GM18907 (cell line): ENCODE measurements around the gene PIP5K1C.
"Not testable (repeated sequence)": the region's sequence is repeated elsewhere in the genome, so short reads cannot be mapped to it uniquely, and the experiment has no call there.

Experiments used
- ATAC-seq: cut with Tn5 transposase; IDR thresholded peaks from one replicate; pipeline ENCODE4 v1.9.1; 2021; ENCODE audit warnings: mild to moderate bottlenecking, moderate library complexity; ENCODE audit not compliant: unreplicated experiment

The PIP5K1C gene

DNA sequence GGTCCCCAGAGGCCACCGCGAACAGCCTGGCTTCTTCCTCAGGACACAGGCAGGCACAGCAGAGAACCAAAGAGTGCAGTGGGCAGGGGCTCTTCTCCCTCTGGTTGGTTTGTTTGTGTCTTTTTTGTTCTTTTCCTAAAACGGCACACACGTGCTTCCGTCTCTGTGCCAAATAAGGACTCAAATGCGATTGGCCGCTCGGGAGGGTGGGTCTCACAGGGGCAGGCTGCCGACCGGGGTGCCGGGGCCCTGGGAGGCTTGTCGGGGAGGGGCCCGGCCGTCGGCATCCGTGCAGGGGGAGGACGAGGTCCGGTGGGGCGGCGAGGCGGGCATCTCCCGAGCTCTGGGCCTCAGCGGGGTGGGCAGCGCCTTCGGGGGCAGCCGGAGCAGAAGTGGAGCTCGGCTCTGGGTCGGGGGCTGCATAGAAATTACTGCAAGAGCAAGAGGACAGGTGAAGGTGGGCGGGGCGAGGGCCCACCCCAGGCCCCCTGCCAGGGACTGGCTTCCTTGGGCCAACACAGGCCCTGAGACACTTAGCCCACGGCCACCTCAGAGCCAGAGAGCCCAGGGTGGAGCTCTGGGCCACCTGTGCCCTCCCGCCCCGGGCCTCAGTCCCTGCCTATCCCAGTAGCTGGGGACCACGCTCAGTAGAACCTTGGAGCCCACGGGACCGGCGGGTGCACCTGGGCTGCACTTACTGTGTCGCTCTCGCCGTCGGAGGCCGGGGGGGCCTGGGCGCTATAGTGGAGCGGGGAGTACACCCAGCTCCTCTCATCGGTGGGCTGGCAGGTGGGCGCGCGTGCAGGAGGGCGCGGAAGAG is 67.3 kb downstream of the PIP5K1C start:
- ATAC-seq = no peak

DNA sequence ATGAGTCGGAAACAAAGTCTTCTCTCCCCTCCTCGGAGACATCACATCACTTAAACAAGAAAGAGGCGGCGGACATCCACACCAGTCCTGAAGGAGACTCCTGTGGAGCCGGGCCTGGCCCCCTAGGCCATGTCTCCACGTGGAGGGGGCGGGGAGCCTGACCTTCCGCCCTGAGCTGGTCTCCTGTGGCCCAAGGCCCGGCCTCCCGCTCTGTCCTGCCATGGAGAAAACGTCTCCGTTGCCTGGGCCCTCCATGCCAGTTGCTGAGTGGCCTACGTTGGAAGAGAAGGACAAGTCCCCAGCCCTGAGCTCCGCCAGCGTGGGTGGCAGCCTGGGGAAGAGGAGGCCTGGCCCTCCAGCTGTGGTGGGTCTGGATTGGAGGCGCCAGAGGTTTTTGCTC is 68.2 kb downstream of the PIP5K1C start:
- ATAC-seq = no peak

DNA sequence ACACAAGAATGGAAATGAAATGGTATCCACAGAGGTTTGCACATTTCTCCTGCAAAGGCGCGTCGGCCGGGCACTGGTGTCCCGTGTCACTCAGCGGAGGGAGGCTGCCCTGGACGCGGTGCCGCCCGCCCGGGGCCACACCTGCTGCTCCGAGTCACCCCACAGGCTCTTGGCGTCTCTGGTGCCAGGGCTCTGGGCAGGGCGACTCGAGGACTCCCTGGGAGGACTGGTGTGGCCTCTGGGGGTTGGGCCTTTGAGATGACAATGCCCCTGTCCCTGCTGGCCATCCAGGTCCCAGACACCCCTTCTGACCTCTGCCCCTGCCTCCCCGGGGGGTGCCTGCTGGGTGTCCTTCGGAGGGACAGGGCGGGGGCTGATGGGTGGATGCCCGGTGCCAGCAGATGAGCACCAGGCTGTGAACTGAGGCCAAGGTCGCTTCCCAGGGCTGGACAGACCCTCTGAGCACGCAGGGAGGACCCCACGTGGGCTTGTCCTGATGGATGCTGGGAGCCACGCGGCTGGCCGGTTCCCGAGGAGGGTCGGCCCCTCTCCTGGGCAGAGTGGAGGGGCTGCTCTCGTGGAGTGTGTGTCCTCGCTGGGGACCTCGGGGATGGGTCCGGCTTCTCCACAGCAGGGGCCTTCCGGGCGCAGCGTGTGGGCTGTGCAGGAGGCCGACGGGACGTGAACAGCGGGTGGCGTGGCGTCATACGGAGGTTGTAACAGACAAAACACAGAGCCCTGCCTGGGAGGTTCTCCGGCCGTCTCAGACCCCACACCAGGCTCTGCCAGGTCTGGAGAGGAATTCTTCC is 69.0 kb downstream of the PIP5K1C start:
- no peak for ATAC-seq

DNA sequence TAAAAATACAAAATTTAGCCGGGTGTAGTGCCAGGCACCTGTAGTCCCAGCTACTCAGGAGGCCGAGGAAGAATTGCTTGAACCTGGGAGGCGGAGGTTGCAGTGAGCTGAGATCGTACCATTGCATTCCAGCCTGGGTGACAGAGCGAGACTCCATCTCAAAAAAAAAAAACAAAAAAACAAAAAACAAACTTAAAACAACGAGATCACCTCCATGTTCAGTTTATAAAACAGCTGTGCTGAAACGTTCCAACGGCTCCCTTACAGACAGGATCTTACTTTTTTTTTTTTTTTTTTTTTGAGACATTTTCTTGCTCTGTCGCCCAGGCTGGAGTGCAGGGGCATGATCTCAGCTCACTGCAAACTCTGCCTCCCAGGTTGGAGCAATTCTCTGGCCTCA is 71.5 kb downstream of the PIP5K1C start:
- ATAC-seq = not testable (repeated sequence)

DNA sequence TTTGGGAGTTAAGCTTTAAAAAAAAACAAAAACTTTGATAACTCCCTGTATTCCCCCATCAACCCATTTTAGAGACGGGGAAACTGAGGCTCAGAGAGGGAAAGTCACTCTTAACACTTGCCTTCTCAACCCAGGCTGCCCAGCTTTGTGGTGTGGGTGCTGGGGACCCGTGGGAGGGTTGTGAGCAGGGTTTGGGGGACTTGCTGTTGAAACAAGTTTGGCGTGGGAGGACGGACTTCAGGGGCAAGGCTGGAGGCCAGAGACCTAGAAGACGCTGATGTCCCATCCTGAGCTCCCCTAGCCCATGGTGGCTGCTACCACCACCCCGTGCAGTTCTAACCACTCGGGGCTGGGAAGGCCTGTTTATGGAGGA is 72.9 kb downstream of the PIP5K1C start:
- no peak for ATAC-seq

DNA sequence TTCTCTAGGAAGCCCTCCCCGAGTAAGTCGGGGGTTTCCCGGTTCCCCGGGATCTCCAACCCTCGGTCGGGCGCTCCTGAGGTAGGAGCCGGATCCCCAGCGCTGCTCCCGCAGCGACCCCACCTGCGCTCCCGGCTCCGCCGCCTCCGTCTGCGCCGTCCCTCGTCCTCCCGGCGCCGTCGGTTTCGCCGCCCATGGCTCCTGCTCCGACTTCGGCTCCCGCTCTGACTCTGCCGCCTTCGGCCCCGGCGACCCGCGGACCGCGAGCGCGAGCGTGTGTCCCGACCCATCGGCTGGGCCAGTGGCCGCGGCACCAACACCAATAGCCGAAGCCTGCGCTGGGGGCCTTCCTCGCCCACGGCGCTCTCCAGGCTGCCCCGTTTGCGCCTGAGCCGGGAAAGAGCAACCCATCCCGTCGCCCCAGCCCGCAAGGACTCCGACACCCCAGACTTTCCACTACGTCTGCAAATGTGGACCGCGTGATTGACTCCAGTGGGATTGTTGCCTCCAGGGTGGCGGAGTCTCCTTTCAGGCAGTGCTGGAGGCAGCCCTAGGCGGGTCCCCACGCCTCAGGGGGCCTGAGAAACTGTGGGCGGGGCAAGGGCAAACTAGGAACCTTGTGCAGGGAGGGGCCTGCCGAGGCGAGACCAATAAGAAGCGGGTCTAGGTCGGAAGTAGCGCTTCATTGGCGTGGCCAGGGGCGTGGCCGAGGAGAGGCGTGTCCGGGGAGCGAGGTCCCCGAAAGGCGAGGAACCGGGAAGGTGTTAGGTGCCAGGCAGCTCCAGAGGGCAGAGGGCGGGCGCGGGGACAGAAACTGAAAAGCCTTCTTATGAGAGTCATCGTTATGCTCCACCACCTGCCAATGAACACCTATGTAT is 73.6 kb downstream of the PIP5K1C start, which contains the start of gene CACTIN:
Gene CACTIN (minus strand): TSS at position 318 of the 878 bp plus-strand sequence. CDS start 28 bp downstream, at position 290.
- peak; percentile 82 for ATAC-seq

DNA sequence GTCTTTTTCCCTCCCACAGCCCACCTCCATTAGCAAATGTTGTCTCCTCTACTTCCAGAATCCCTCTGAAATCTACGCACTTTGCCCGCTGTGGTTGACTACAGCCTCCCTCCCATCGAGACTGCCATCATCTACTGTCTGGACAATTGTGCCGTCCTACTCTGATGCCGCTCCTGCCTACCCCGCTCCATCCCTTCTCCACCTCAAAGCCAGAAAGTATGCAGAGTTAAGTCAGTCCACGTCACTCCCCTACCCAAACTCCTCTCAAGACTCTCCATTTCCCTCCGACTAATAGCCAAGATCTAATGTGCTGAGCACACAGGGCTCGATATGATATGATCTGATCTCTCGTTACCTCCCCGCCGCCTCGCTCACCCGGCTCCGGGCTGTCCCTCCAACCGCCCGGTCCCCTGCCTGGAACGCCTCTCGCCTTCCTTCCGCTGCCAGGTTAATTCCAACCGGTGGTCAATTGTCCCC is 74.2 kb downstream of the PIP5K1C start:
- ATAC-seq = peak; percentile 2

DNA sequence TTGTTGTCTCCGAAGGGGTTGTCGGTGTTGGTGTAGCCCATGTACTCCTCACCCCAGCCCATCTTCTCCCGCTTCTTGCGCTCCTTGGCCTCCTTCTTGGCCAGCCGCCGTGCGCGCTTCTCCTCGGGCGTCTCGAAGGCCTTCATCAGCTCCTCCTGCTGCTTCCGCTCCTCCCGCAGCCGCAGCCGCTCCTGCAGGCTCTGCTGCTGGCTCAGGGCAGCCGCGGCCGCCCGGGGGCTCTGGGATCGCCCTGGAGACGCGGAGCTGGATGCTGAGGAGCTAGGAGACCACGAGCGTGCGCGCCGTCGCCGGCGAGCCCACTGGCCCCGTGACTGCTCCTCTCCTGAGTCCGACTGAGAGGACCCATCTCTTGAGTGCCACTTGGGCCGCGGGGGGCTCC is 76.6 kb downstream of the PIP5K1C start:
- ATAC-seq = no peak

DNA sequence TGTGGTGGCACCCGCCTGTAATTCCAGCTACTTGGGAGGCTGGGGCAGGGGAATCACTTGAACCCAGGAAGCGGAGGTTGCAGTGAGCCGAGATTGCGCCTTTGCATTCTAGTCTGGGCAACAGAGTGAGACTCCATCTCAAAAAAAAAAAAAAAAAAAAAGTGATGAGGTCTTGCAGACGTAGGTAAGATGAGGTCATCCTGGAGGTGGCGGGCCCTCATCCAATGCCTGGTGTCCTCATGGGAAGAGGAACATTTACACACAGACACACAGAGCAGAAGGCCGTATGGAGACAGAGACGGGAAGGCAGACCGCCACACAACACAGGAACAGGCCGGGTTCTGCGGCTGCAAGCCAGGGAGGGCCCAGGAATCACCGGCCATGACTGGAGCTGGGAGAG is 78.0 kb downstream of the PIP5K1C start:
- ATAC-seq = no peak

DNA sequence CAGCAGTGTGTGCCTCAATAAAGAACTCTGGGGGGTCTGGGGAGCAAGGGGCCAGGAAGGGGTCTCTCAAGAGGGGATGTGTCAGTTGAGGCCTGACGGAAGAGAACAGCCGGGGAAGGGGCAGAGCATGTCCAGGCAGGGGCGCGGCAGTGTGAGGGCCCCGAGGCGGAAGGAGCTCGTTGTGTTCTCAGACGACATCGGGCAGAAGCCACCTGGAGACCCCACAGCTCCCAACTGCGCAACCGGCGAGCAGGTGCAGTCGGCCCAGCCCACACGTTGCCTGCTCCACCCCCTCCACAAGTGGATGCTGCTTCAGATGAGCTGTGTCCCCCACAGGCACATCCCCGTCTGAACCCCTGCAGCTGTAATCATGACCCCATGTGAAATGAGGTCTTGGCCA is 78.6 kb downstream of the PIP5K1C start:
- no peak for ATAC-seq

DNA sequence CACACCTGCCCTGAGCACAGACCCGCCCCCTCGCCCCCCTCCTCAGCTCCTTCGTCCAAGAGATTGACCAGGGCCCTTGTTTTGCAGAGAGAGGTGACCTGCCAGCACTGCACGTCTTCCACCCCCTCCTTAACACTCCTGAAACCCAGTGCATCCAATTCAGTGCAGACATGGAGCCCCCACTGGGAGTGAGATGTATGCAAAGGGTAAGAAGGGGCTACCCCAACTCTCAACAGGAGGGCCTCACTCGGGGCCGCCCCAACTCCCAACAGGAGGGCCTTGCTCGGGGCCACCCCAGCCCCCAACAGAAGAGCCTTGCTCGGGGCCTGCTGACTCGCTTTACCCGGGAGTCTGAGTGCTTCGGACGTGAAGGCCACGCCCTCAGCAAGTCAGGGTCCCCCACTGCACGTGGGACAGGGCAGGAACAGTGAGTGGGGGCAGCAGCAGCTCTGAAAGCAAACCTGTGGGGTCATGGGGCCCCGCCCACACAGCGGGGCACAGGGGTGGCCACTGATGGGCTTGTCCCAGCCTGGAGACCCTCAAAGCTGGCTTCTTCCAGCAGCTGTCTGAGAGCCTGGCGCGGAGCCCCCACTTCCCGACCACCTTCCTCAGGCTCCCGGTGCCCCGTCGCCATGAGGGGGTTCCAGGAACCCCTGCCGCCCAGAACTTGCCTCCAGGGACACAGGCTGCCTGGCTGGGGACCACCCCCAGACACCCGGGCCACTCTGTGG is 79.3 kb downstream of the PIP5K1C start:
- ATAC-seq = no peak

DNA sequence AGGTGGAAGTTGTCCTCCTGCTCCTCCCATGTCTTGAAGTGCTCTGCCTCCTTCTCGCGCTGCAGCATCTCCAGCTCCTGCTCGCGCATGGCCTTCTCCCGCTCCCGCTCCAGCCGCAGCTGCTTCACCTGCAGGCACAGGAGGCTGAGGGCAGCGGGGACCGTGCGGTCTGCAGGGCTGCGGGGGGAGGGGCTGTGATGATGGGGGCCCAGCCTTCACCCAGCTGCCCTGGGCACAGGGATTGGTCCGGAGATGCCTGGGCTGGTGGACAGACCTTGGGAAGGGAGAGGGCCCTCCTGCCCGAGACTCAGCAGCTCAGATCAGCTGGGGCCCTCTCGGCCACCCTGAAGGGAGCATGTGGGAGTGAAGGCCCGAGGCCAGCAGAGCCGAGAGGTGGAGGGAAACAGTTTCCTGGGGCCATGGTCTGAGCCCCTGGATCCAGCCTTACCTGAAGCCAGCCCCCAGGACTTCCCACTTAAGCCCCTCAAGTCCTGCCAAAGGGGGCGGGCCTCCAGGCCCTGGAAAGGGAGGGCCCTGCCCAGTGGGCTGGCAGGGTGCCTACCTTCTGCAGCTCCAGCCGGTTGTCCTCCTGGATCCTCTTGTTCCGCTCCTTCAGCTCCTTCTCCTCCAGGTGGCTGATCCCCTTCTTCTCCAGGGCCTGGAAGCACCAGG is 80.0 kb downstream of the PIP5K1C start:
- no peak for ATAC-seq

DNA sequence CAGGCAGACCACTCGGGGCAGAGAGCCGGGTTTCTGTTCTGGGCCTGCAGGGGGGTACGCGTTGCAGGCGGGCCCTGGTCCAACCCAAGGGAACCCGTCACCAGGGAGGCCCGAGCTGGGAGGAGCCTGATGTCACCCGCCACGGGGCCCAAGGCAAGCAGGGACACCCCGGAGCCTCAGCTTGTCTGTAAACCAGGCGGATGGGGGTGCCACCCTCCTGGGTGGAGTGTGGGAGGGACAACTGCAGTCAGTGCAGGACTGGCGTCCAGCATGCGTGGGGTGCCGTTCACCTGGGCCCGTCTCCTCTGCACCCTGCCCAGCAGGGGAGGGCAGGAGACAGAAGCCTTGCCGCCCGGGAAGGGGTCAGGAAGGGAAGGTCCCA is 80.6 kb downstream of the PIP5K1C start:
- no peak for ATAC-seq

DNA sequence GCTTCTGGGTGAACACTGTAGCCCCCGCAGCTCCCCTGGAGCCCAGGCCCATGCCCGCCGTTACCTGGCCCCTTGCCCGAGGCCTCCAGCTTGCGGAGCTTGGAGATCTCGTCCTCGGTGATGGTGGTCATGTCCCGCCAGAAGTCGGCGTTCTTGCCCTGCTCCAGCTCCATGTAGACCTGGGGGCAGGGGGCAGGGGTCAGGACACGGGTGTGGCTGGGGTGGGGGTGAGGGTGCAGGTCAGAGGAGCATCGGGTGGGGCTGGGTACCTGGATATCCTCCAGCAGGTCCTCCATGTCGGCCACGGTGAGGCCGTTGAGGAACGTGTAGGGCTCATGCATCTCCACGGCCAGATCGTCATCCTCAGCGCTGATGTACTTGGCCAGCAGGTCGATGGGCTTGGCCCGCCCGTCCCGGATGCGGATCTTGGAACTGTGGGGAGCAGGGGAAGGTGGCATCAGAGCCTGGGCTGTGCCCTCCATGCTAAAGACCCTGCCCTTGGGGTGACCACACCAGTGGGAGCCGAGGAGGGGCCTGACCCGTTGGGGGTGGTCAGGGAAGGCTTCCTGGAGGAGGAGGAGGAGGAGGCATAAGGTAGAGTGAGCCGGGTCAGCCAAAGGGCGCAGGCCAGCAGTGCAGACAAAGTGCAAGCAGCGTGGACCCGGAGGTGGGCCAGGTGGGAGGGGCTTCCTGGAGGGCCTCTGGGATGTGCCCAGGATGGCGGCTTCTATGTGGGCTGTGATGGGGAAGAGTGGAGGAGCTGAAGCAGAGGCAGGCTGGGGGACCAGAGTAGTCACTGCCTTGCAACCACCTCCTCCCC is 81.2 kb downstream of the PIP5K1C start:
- no peak for ATAC-seq

DNA sequence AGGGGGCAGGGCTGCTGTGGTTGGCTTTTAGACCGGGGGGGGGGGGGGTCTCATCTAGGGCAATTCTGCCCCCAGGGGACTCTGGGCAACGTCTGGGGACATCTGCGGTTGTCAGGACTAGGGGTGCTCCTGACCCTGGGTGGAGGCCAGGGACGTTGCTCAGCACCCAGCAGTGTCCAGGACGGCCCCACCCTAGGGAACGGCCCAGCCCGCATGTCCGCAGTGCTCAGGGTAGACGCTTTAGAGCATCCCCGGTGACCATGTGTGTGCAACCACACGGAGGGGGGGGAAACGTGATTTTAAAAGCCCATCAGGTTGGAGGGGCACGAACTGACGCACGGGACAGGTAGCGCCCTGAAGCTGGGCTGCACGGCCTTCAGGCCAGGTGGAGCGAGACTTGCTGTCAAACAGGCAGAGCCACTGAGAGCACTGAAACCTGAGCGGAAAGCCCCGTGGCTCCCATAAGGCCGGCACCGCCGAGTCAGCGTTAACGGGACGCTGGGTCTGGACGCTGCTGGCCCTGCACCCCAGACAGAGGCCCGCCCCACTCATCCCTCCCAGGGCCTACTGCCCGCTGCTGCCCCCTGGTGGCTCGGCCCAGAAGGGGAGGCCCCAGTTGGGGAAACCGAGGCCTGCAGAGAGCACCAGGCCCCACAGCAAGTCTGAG is 82.0 kb downstream of the PIP5K1C start:
- ATAC-seq = no peak

DNA sequence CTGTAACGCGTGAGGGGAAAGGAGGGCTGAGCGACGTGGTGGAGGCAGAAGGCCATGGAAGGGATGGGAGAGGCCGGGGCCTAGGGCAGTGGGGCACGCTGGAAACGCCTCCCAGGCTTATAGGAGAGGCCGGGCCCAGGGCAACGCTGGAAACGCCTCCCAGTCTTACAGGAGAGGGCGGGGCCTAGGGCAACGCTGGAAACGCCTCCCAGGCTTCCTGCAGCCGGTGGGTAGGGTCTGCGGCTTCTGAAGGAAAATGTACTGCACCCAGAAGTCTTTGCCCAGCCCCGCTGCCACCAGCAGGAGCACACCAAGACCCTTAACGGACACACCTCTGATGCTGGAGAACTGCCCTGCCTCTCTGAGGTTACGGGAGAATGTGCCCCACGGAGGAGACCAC is 82.8 kb downstream of the PIP5K1C start:
- no peak for ATAC-seq

DNA sequence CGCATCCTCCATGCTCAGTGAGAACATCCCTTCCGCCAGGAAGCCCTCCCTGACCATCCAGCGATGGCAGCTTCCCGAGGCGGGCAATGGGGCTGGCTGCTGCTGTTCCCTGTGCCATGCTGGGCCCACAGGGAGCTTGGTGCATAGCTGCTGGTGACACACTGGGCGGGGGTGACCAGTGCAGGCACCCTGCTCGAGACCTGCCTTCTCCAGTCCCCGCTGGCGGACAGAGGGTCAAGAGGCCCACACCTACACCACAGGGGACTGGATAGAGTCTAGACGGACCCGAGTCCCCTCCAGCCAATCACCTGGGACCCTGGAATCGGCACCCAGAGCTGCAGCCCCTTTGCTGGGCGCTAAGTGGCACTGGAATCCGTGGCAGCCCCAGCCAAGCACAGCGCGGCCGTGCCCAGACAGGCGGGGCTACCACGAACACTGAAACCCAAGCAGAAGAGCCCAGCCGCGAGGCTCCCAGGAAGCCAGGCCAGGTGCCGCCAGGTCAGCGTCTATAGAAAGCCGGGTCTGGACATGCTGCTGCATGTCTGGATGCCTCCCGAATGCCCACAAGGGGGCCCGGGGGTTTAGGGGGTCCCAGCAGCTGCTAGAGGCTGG is 84.6 kb downstream of the PIP5K1C start:
- ATAC-seq = no peak
